Panc1 (cell line): ENCODE measurements around the gene ENTPD8.

Source experiments
- TF ChIP-seq, protein P1 (sequence below): fragments of 450-650 bp; IDR thresholded peaks from 2 replicates; pipeline ENCODE4 v1.5.1; 2017; ENCODE audit warnings: mild to moderate bottlenecking
- TF ChIP-seq, protein P2 (sequence below), 2 experiments: IDR thresholded peaks; 2 replicates each; pipeline ENCODE4 v1.6.1; 2011 to 2012; ENCODE audit warnings: low read depth in 2 of 2, control low read depth in 1 of 2, low read length in 1 of 2, mild to moderate bottlenecking in 1 of 2, moderate library complexity in 1 of 2; ENCODE audit not compliant: insufficient read depth in 1 of 2

DNA sequence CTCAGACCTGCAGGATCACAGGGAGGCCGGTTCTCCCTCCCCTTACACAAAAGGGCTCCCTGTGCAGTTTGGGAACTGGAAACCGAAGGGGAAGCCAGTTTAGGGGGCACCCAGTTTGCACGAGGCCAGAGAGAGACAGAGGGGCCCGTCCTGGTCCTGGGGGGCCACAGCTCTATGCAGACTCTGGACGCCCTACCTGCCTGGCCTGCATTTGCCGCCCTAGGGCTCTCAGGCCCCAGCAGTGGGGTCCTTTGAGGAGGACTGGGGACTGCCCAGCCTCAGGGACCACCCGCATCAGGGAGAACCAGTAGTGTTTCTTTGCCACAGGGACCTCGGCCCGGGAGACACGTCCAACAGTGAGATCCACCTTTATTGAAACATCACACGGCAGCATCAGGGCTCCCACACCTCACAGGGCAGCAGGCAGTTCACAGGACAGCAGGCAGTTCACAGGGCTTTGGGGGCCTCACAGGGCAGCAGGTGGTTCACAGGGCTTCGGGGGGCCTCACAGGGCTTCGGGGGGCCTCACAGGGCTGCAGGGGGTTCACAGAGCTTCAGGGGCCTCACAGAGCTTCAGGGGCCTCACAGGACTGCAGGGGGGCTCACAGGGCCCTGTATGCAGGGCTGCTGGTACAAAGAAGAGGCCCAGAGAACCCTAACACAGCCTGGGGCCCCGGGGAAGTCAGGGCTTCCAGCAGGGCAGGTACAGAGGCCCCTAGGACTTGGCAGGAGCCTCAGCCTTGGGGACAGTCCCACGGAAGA lies 18.6 kb upstream of the ENTPD8 start:
- TF ChIP-seq, protein P1, sequence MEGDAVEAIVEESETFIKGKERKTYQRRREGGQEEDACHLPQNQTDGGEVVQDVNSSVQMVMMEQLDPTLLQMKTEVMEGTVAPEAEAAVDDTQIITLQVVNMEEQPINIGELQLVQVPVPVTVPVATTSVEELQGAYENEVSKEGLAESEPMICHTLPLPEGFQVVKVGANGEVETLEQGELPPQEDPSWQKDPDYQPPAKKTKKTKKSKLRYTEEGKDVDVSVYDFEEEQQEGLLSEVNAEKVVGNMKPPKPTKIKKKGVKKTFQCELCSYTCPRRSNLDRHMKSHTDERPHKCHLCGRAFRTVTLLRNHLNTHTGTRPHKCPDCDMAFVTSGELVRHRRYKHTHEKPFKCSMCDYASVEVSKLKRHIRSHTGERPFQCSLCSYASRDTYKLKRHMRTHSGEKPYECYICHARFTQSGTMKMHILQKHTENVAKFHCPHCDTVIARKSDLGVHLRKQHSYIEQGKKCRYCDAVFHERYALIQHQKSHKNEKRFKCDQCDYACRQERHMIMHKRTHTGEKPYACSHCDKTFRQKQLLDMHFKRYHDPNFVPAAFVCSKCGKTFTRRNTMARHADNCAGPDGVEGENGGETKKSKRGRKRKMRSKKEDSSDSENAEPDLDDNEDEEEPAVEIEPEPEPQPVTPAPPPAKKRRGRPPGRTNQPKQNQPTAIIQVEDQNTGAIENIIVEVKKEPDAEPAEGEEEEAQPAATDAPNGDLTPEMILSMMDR = no peak
- TF ChIP-seq, protein P2, sequence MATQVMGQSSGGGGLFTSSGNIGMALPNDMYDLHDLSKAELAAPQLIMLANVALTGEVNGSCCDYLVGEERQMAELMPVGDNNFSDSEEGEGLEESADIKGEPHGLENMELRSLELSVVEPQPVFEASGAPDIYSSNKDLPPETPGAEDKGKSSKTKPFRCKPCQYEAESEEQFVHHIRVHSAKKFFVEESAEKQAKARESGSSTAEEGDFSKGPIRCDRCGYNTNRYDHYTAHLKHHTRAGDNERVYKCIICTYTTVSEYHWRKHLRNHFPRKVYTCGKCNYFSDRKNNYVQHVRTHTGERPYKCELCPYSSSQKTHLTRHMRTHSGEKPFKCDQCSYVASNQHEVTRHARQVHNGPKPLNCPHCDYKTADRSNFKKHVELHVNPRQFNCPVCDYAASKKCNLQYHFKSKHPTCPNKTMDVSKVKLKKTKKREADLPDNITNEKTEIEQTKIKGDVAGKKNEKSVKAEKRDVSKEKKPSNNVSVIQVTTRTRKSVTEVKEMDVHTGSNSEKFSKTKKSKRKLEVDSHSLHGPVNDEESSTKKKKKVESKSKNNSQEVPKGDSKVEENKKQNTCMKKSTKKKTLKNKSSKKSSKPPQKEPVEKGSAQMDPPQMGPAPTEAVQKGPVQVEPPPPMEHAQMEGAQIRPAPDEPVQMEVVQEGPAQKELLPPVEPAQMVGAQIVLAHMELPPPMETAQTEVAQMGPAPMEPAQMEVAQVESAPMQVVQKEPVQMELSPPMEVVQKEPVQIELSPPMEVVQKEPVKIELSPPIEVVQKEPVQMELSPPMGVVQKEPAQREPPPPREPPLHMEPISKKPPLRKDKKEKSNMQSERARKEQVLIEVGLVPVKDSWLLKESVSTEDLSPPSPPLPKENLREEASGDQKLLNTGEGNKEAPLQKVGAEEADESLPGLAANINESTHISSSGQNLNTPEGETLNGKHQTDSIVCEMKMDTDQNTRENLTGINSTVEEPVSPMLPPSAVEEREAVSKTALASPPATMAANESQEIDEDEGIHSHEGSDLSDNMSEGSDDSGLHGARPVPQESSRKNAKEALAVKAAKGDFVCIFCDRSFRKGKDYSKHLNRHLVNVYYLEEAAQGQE (IDR thresholded peaks at IDR 0.05; ENCODE audit: insufficient read depth in 1 of 2, low read depth in 2 of 2, low read length in 1 of 2) = no peak
